HEK293T (cell line): ENCODE measurements around the gene UCMA.

Experiments
- BHLHE40 ChIP-seq: fragments of 450-650 bp; IDR thresholded peaks from 2 replicates; pipeline ENCODE4 v1.6.1; 2016; ENCODE audit warnings: mild to moderate bottlenecking, moderate library complexity, borderline replicate concordance
- CTBP1 ChIP-seq: fragments of 450-650 bp; IDR thresholded peaks from 2 replicates; pipeline ENCODE4 v1.6.1; 2016; ENCODE audit warnings: borderline replicate concordance
- ELF4 ChIP-seq: fragments of 450-650 bp; IDR thresholded peaks from 2 replicates; pipeline ENCODE4 v1.6.1; 2017; ENCODE audit warnings: antibody characterized with exemption
- FOXA1 ChIP-seq: fragments of 450-650 bp; IDR thresholded peaks from 2 replicates; pipeline ENCODE4 v1.6.1; 2016; ENCODE audit warnings: mild to moderate bottlenecking
- HDGF ChIP-seq: fragments of 450-650 bp; IDR thresholded peaks from 2 replicates; pipeline ENCODE4 v1.6.1; 2017; ENCODE audit warnings: antibody characterized with exemption, borderline replicate concordance
- L3MBTL2 ChIP-seq: fragments of 450-650 bp; conservative IDR thresholded peaks from 2 replicates; pipeline ENCODE4 v1.6.1; 2016; ENCODE audit warnings: mild to moderate bottlenecking
- PKNOX1 ChIP-seq: fragments of 450-650 bp; IDR thresholded peaks from 2 replicates; pipeline ENCODE4 v1.6.1; 2016
- SP1 ChIP-seq: fragments of 450-650 bp; IDR thresholded peaks from 2 replicates; pipeline ENCODE4 v1.6.1; 2017
- SUZ12 ChIP-seq: fragments of 450-650 bp; IDR thresholded peaks from 2 replicates; pipeline ENCODE4 v1.6.1; 2016; ENCODE audit warnings: mild to moderate bottlenecking
- TARDBP ChIP-seq: fragments of 450-650 bp; IDR thresholded peaks from 2 replicates; pipeline ENCODE4 v1.6.1; 2016

DNA sequence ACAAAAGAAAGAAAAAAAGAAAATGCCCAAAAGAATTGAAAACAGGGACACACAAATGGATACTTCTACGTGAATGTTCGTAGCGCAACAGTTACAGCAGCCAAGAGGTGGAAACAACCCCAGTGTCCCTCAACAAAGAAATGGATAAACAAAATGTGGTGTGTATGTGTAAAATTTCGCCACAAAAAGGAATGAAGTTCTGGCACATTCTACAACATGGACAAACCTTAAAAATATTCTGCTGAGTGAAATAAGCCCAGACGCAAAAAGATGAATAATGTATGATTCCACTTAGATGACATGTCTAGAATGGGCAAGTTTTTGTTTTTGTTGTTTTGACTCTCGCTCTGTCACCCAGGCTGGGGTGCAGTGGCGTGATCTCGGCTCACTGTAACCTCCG is 10.9 kb downstream of the UCMA start:
- TF ChIP-seq HDGF (no peak), SP1 (no peak), TARDBP (no peak), BHLHE40 (no peak), PKNOX1 (no peak), ELF4 (no peak), SUZ12 (no peak), CTBP1 (no peak), FOXA1 (no peak), L3MBTL2 (no peak)
